Activated CD8-positive, alpha-beta memory T cell treated with anti-CD3 and anti-CD28 coated beads, Interleukin-2, amount 50 U/mL, for 24 hours (primary cell): ENCODE results near the gene STARD9.
A peak's percentile ranks its signal among the peaks of the same experiment; 100 is the strongest.

Experiments used
- DNase-seq: peaks from one replicate; pipeline ENCODE4 v3.0.0-alpha.2; 2020; ENCODE audit errors: extremely low read depth

The STARD9 gene

DNA sequence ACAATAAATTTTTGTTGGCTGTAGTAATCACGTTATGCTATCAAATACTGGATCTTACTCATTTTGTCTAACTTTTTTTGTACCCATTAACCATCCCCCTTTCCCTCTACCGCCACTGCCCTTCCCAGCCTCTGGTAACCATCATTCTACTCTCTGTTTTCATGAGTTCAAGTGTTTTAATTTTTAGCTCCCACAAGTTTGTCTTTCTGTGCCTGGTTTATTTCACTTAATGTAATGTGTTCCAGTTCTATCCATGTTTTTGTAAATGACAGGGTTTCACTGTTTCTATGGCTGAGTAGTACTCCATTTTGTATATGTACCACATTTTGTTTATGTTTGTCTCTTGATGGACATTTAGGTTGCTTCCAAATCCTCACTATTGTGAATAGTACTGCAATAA, 52.1 kb downstream of the STARD9 start:
- DNase-seq: no peak

- no peak for DNase-seq
These were observed 53.4 kb downstream of the STARD9 start for GRCh38 chr15:42628761-42629160.

DNA sequence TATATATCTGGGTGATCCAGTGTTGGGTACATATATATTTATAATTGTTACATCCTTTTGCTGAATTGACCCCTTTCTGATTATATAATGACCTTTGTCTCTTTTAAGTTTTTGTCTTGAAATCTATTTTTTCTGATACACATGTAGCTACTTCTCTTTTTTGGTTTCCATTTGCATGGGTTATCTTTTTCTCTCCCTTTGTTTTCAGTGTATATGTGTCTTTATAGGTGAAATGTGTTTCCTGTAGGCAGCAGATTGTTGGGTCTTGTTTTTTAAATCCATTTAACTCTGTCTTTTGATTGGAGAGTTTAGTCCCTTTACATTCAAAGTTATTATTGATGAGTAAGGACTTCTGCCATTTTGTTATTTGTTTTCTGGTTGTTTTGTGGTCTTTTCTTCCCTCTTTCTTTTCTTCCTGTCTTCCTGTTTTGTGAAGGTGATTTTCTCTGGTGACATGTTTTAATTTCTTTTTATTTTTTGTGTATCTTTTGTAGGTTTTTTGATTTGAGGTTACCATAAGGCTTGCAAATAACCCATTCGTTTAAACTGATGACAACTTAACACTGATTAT, 56.8 kb downstream of the STARD9 start:
- no peak for DNase-seq

DNA sequence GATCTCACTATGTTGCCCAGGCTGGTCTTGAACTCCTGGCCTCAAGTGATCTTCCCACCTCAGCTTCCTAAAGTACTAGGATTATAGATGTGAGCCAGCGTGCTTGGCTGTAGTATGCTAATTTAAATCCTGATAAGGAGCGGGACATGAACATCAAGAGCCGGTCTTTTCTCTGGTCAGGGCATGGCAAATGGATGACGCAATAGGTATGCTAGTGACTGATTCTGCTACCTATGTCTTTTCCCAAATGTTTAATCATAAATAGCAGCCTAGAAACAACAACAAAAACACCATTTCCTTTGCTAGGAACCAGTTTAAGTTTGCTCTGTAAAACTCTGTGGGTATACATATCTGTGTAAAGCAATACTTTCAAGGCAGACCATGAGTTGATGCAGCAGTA, 64.7 kb downstream of the STARD9 start:
- no peak for DNase-seq

DNA sequence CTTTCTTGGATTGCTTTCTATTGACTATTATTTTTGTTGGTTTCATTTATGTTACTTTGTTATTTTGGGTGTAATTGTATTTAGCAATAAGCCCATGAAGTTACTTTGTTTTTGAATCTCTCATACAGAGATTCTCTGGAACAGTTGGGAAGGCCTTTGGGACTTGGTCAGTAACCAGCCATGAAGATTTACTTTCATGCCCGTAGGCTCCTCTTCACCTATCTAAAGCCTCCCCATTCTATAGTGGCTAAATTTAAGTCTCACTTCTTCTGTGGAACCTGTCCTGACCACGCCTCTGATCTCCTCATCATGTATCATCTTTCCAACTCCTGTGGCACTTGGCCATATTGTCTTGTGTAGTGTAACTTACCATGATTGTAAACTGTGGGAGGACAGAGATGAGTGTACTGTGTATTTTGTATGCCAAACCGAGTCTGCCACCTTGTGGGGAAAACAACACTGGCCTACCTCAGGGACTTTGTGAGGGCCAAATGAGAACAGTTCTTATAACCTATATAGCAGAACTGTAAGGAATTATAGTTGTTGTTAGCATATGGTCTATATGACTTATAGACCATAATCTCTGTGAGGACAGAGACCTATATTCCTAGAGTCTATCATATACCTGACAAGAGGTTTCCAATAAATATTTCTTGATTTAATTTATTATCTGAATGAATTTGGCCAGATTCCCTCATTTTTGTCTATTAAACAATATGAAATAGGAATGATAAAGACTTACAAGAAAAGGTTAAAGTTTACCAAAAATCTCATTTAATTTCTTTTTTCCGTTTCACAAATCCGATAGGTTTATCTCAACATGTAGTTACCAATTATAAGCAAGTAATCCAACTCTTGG, 75.0 kb downstream of the STARD9 start:
- DNase-seq: peak; percentile 6

- no peak for DNase-seq
These were observed 90.4 kb downstream of the STARD9 start for GRCh38 chr15:42665827-42666226.

- DNase-seq: no peak
These were observed 92.4 kb downstream of the STARD9 start for GRCh38 chr15:42667855-42668254.

DNA sequence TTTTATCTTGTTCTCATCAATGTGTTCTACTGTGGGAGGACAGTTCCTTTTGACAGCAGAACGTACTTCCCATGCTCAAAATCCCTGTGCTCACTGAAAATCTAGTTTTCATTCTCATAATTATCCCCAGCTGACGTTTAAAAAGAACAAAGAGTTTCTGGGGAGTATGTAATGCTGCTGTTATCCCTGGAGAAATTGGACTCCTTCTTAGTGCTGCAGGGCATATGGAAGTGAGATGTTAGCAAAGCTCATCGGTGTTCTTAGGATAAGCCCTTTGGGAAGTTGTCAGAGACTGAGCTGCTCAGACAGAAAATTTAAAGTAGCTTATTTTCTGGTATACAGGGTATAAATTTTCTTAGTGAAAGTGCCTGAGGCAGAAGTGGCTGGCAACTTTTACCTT, 95.0 kb downstream of the STARD9 start:
- DNase-seq: no peak

DNA sequence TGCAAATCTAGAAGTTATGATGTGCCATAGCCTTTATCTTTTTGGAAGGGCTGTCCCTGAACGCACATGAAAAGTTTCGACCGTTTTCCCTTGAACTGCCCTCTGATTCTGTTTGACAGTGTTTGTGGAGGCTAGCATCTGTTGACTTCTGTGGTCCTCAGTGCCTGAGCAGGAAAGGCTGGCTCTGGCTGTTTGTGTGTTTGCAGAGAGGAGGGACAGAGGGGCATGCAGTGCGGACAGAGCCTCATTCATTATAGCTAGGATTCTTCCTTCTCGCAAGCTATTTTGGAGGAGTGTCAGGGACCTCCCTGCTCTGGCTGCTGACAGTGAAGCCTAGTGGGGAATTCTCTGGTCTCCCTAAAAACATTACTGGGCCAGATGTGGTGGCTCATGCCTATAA, 97.0 kb downstream of the STARD9 start:
- DNase-seq: no peak

GRCh38 chr15:42674472-42674871, 99.1 kb downstream of the STARD9 start:
- DNase-seq: no peak

DNA sequence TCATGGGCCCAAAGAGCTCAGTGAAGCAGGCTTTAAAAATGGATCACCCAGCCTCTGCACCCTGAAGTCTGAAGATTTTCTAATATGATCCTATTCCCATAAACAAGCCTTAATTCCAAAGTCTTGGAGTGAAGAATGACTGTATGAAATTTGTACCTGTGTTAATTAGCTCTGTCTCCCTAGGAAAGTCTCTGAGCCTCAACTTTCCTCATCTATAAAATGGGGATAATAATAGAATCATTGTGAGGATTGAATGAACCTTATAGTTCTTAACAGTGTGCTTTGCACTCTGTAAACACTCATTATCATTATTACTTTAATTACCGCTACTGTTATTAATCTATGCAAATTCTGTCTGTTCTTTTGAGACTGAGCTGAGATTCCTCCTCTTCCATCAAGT, 99.6 kb downstream of the STARD9 start:
- DNase-seq: no peak

- no peak for DNase-seq
These were observed 104.1 kb downstream of the STARD9 start for GRCh38 chr15:42679285-42680141.

GRCh38 chr15:42680142-42680482, 104.7 kb downstream of the STARD9 start:
- peak; percentile 3 for DNase-seq

- no peak for DNase-seq
These were observed 105.7 kb downstream of the STARD9 start for GRCh38 chr15:42681119-42681518.

GRCh38 chr15:42686281-42686680, 110.9 kb downstream of the STARD9 start:
- DNase-seq: no peak

DNA sequence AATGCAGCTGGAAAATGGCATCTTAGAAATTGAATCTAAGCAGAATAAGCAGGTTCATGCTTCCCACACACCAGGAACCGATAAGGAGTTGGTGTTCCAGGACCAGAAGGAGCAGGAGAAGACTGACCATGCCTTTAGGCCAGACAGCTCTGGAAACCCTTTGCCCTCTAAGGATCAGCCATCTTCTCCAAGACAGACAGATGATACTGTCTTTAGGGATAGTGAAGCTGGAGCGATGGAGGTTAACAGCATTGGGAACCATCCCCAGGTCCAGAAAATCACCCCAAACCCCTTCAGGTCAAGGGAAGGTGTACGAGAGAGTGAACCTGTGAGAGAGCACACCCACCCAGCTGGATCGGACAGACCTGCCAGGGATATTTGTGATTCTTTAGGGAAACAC, 112.3 kb downstream of the STARD9 start:
- no peak for DNase-seq

DNA sequence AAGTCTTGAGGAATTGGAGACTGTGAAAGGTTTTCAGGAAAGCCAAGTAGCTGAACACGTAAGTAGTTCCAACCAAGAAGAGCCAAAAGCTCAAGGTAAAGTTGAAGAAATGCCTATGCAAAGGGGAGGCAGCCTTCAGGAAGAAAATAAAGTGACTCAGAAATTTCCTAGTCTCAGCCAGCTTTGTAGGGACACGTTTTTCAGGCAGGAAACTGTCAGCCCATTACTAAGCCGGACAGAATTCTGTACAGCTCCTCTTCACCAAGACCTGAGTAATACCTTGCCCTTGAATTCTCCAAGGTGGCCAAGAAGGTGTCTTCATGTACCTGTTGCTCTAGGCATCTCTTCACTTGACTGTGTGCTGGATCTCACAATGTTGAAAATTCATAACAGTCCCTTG, 112.9 kb downstream of the STARD9 start:
- no peak for DNase-seq

DNA sequence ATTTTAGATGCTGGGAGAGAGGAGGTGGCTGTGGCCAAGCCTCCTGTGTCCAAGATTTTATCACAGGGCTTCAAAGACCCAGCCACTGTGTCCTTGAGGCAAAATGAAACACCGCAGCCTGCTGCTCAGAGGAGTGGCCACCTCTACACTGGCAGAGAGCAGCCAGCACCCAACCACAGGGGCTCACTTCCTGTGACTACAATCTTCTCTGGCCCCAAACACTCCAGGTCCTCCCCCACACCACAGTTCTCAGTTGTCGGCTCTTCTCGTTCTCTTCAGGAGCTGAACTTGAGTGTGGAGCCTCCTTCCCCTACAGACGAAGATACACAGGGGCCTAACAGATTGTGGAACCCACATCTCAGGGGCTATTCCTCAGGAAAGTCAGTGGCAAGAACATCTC, 115.9 kb downstream of the STARD9 start:
- DNase-seq: no peak

GRCh38 chr15:42691770-42692169, 116.4 kb downstream of the STARD9 start:
- no peak for DNase-seq

GRCh38 chr15:42692536-42692935, 117.1 kb downstream of the STARD9 start:
- no peak for DNase-seq

DNA sequence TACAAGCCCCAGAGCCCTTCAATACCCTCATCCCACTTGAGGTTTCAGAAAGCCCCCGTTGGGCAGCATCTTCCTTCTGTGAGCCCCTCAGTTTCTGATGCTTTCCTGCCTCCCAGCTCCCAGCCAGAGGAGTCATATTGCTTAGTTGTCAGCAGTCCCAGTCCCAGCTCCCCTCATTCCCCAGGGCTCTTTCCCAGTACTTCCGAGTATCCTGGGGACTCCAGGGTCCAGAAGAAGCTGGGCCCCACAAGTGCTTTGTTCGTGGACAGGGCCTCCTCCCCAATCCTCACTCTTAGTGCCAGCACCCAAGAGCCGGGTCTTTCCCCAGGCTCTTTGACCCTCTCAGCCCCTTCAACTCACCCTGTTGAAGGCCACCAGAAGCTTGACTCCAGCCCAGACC, 117.6 kb downstream of the STARD9 start:
- no peak for DNase-seq

GRCh38 chr15:42693496-42693895, 118.1 kb downstream of the STARD9 start:
- DNase-seq: no peak

GRCh38 chr15:42693942-42694341, 118.5 kb downstream of the STARD9 start:
- DNase-seq: no peak
